Measurements from ENCODE around the gene GNPTG.

Gene GNPTG

DNA sequence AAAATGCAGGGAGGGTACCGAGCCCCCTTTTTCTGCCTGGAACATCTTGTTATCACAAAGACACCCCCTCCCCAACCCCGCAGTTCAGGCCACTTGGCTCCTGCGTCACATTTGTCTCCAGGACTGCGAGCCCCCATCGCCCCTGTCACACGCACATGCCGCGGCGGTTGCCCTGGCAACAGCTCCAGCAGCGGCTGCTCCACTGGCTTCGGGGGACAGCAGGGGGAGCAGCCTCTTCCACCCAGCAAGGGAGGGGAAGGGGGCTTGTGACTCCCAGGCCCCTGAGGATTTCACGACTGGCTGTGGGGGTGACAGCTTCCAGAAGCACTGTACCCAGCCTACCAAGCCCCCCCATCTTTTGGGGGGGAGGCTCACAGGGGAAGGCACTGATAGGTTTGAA is 15.7 kb upstream of the GNPTG start:
- H3K36me3 ChIP-seq (ENCODE audit: insufficient read depth, low read length): no peaks in the 10 kb centered on the region
- H3K9ac ChIP-seq (ENCODE audit: low read depth, low read length): no peak overlapping the region
- 17% methylated on average over 11 of the region's 12 CpGs for WGBS
- no peaks in the 10 kb centered on the region for H3K9me3 ChIP-seq (ENCODE audit: insufficient read depth, low read depth, low read length)
- H3K4me3 ChIP-seq (ENCODE audit: low read length): no peak overlapping the region
- peaks cover 6% of the 10 kb centered on the region; the same call in 1 of the 2 replicates for H3K4me1 ChIP-seq (ENCODE audit: insufficient read depth, low read length)
- H3K27me3 ChIP-seq (ENCODE audit: insufficient read depth, low read length): peaks cover 60% of the 10 kb centered on the region
- no peak overlapping the region for H3K27ac ChIP-seq (ENCODE audit: low read depth, low read length)

DNA sequence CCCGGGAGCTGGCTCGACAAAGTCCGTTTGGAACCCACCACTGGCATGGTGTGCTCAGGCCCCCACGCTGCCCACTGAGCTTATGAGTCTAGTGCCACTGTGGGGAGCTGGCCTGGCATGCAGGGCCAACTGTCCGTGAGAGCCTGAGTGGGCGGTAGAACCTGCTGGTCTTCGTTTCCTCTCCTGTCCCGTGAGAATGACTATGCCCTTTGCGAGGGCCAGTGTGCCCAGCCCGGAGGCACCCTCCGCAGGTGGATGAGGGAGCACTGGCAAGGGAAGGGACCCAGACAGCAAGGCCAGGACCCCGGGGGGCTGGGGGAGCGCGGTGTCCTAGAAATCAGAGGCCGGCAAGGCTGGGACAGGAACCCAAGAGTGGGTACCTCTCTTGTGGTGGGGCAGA is 15.1 kb upstream of the GNPTG start:
- H3K4me1 ChIP-seq (ENCODE audit: insufficient read depth, low read length): peaks cover 6% of the 10 kb centered on the region; the same call in 1 of the 2 replicates
- H3K4me3 ChIP-seq (ENCODE audit: low read length): no peak overlapping the region
- no peaks in the 10 kb centered on the region for H3K36me3 ChIP-seq (ENCODE audit: insufficient read depth, low read length)
- H3K9me3 ChIP-seq (ENCODE audit: insufficient read depth, low read depth, low read length): no peaks in the 10 kb centered on the region
- 74% methylated on average over 15 of the region's 15 CpGs for WGBS
- H3K9ac ChIP-seq (ENCODE audit: low read depth, low read length): no peak overlapping the region
- H3K27me3 ChIP-seq (ENCODE audit: insufficient read depth, low read length): peaks cover 59% of the 10 kb centered on the region
- no peak overlapping the region for H3K27ac ChIP-seq (ENCODE audit: low read depth, low read length)

DNA sequence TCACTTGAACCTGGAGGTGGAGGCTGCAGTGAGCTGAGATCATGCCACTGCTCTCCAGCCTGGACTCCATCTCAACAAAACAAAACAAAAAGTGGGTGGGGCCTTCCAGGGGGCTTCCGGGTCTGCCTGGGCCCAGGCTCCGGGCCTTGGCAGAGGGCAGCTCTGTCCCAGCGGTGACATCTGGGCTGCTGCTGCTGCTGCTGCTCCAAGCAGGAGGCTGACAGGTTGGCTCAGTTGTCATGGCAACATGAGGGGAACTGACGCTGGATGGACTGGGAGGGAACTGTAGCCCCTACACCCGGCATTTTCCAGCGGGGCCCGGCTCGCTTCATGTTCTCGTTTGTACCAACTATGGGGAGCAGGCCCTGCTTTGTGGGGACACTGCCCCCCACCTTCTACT is 14.2 kb upstream of the GNPTG start:
- Histone ChIP-seq H3K27me3 (ENCODE audit: insufficient read depth, low read length) (peaks cover 60% of the 10 kb centered on the region), H3K4me1 (ENCODE audit: insufficient read depth, low read length) (no peaks in the 10 kb centered on the region), H3K36me3 (ENCODE audit: insufficient read depth, low read length) (no peaks in the 10 kb centered on the region), H3K9me3 (ENCODE audit: insufficient read depth, low read depth, low read length) (no peaks in the 10 kb centered on the region), H3K9ac (ENCODE audit: low read depth, low read length) (no peak overlapping the region), H3K27ac (ENCODE audit: low read depth, low read length) (no peak overlapping the region), H3K4me3 (ENCODE audit: low read length) (no peak overlapping the region)
- whole genome bisulfite sequencing: 67% methylated on average over 9 of the region's 9 CpGs

DNA sequence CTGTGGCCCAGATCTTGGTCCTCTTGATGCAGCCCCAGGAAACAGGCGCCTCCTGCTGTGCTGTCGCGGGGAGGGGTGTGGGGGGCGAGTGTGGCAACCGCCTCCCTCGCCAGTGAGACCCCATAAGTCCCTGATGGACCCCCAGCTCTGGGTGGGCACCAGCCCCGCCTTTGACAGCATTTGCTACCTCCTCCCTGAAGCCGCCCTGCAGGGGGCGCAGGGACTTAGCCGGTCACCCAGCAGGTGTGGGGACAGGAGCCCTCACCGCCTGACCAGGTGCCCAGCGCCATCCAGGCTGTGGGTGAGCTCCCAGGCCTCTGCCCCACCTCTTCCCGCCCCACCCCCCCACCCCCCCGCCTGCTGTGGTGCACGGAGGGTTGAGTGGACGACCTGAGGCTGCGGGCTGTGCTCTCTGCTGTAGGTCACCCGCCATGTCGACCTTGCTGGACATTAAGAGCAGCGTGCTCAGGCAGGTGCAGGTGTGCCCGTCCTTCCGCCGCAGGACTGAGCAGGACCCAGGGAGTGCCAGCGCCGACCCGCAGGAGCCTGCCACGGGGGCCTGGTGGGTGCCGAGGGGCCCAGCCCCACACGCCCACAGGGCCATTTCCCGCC is 13.5 kb upstream of the GNPTG start:
- Histone ChIP-seq H3K4me1 (ENCODE audit: insufficient read depth, low read length) (no peaks in the 10 kb centered on the region), H3K9ac (ENCODE audit: low read depth, low read length) (no peak overlapping the region), H3K36me3 (ENCODE audit: insufficient read depth, low read length) (no peaks in the 10 kb centered on the region), H3K4me3 (ENCODE audit: low read length) (no peak overlapping the region), H3K27ac (ENCODE audit: low read depth, low read length) (no peak overlapping the region), H3K27me3 (ENCODE audit: insufficient read depth, low read length) (peaks cover 56% of the 10 kb centered on the region), H3K9me3 (ENCODE audit: insufficient read depth, low read depth, low read length) (no peaks in the 10 kb centered on the region)
- 51% methylated on average over 27 of the region's 30 CpGs for WGBS

DNA sequence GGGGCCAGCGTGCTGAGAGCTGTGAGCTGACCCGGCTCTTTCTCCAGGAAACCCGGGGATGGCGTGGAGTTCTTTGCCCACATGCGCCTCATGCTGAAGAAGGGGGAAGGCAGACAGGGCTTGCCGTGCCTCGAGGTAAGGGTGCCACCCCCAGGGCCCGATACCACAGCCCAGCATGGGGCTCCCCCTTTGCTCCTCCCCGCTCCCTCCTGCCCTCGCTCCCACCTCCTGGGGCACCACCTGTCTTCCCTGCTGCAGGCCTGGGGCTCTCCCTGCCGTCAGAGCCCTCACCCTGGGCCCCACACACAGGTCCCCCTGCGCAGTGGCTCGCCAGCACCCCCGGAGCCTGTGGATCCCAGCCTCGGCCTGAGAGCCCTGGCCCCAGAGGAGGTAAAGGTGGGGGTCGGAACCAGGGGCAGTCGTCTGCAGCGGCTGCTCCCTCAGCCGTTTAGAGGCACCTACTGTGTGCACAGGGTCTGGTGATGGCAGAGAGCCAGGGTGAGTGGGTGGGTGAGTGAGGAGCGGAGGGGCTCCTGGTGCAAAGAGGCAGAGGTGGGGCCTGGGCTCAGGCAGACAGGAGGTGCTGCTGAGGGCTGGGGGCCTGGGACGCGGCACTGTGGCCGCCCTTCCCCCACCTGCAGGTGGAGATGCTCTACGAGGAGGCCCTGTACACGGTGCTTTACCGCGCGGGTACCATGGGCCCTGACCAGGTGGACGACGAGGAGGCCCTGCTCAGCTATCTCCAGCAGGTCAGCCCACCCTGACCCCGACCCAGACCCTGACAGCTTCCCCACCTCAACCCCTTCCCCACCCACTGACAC is 12.7 kb upstream of the GNPTG start:
- H3K9ac ChIP-seq (ENCODE audit: low read depth, low read length): no peak overlapping the region
- no peak overlapping the region for H3K4me3 ChIP-seq (ENCODE audit: low read length)
- 66% methylated on average over 31 of the region's 31 CpGs for WGBS
- no peaks in the 10 kb centered on the region for H3K9me3 ChIP-seq (ENCODE audit: insufficient read depth, low read depth, low read length)
- H3K27ac ChIP-seq (ENCODE audit: low read depth, low read length): no peak overlapping the region
- H3K4me1 ChIP-seq (ENCODE audit: insufficient read depth, low read length): no peaks in the 10 kb centered on the region
- H3K36me3 ChIP-seq (ENCODE audit: insufficient read depth, low read length): no peaks in the 10 kb centered on the region
- H3K27me3 ChIP-seq (ENCODE audit: insufficient read depth, low read length): peaks cover 54% of the 10 kb centered on the region

DNA sequence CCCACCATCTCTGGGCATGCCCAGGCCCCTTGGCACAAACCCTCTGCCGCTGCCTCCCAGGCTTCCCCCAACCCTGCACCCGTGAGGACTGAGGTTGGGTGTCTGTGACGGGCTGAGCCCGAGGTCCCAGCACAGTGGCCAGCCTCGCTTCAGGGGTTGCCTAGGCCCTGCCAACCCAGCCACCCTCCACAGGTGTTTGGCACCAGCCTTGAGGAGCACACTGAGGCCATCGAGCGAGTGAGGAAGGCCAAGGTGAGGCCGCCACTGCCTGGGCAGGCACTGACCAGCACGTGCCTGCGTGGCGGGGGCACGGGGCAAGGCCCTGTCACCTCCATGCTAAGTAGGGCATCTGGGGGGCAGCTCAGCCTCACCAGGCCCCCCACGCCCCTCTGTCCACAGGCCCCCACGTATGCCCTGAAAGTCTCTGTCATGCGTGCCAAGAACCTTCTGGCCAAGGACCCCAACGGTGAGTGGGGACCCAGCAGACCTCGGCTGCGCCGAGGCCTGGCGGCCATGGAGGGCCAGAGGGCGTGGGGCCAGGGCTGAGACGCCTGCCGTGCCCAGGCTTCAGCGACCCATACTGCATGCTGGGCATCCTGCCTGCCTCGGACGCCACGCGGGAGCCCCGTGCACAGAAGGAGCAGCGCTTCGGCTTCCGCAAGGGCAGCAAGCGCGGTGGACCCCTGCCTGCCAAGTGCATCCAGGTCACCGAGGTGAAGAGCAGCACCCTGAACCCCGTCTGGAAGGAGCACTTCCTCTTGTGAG is 10.8 kb upstream of the GNPTG start:
- WGBS: 87% methylated on average over 36 of the region's 36 CpGs
- no peaks in the 10 kb centered on the region for H3K9me3 ChIP-seq (ENCODE audit: insufficient read depth, low read depth, low read length)
- H3K4me1 ChIP-seq (ENCODE audit: insufficient read depth, low read length): no peaks in the 10 kb centered on the region

DNA sequence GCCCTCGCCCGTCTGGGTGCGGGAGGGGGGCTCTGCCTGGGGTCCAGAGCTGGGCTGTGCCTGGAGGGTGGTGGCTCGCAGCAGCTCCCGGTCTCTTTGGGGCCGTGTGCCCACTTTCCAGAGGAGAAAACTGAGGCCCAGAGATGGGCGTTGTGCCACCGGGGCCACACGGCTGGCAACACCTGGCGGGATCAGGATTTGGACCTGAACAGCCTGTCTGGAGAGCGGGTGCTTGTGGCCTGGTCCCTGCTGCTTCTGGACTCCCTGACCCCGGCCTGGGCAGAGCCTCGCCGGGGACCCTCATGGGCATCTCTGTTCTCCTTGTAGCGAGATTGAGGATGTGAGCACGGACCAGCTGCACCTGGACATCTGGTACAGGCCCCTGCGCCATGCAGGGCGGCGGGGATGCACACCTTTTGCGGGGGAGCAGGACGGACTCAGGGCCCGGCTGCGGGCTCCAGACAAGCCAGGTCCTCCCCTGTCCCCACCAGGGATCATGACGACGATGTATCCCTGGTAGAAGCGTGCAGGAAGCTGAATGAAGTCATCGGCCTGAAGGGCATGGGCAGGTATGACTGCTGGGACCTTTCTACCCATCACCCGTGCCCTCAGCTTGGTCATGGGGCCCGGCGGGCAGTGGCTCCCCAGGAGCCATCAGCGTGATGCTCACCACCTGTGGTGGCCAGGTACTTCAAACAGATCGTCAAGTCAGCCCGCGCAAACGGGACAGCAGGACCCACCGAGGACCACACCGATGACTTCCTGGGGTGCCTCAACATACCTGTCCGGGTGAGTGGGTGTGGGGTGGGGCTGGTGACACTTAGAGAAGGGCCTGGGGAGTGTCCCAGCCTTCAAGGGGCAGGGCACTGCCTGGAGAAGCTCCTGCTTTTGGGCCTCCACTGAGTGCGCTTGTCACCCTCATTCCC is 10.0 kb upstream of the GNPTG start:
- no peaks in the 10 kb centered on the region for H3K36me3 ChIP-seq (ENCODE audit: insufficient read depth, low read length)
- H3K9me3 ChIP-seq (ENCODE audit: insufficient read depth, low read depth, low read length): no peaks in the 10 kb centered on the region
- H3K4me1 ChIP-seq (ENCODE audit: insufficient read depth, low read length): no peaks in the 10 kb centered on the region
- peaks cover 30% of the 10 kb centered on the region for H3K27me3 ChIP-seq (ENCODE audit: insufficient read depth, low read length)
- H3K4me3 ChIP-seq (ENCODE audit: low read length): no peak overlapping the region
- no peak overlapping the region for H3K9ac ChIP-seq (ENCODE audit: low read depth, low read length)
- 85% methylated on average over 39 of the region's 39 CpGs for WGBS
- H3K27ac ChIP-seq (ENCODE audit: low read depth, low read length): no peak overlapping the region

More for the DNA sequence above, 10.8 kb upstream of the GNPTG start:
- Histone ChIP-seq H3K9ac (ENCODE audit: low read depth, low read length) (no peak overlapping the region), H3K27me3 (ENCODE audit: insufficient read depth, low read length) (peaks cover 38% of the 10 kb centered on the region), H3K27ac (ENCODE audit: low read depth, low read length) (no peak overlapping the region), H3K36me3 (ENCODE audit: insufficient read depth, low read length) (no peaks in the 10 kb centered on the region), H3K4me3 (ENCODE audit: low read length) (no peak overlapping the region)

DNA sequence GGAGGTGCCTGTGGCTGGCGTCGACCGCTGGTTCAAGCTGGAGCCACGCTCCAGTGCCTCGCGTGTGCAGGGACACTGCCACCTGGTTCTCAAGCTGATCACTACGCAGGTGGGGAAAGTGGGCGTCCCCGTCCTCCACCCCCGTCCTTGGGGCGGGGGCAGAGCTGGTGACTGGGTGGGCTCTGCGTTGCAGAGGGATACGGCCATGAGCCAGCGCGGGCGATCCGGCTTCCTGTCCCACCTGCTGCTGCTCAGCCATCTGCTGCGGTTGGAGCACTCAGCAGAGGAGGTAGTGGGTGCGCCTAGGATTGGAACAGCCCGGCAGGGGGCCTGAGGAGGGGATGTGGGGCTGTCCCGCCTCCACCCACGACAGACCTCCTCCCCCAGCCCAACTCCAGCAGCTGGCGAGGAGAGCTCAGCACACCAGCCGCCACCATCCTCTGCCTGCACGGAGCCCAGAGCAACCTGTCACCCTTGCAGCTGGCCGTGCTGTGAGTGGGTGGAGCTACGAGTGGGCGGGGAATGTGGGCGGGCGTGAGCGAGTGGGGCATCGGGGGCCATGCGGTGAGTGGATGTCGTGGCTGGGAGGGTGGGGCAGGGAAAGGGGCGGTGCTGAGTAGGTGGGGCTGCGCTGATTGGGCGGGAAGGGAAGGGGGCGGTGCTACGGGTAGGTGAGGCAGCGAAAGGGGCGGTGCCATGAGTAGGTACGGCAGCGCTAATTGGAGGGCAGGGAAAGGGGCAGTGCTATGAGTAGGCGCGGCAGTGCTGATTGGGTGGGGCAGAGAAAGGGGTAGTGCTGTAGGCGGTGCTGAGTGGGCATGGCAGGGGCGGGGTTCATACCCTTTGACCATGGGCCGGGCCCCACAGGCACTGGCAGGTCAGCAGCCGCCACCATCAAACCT is 9.0 kb upstream of the GNPTG start:
- no peaks in the 10 kb centered on the region for H3K9me3 ChIP-seq (ENCODE audit: insufficient read depth, low read depth, low read length)
- no peak overlapping the region for H3K9ac ChIP-seq (ENCODE audit: low read depth, low read length)
- no peaks in the 10 kb centered on the region for H3K4me1 ChIP-seq (ENCODE audit: insufficient read depth, low read length)
- H3K36me3 ChIP-seq (ENCODE audit: insufficient read depth, low read length): 0 out of 2 replicates have a peak, but pooled peaks cover 3% of the 10 kb centered on the region
- peak overlapping the region; percentile 53 for H3K4me3 ChIP-seq (ENCODE audit: low read length)
- H3K27me3 ChIP-seq (ENCODE audit: insufficient read depth, low read length): peaks cover 25% of the 10 kb centered on the region
- 8% methylated on average over 47 of the region's 49 CpGs for WGBS
- H3K27ac ChIP-seq (ENCODE audit: low read depth, low read length): no peak overlapping the region

DNA sequence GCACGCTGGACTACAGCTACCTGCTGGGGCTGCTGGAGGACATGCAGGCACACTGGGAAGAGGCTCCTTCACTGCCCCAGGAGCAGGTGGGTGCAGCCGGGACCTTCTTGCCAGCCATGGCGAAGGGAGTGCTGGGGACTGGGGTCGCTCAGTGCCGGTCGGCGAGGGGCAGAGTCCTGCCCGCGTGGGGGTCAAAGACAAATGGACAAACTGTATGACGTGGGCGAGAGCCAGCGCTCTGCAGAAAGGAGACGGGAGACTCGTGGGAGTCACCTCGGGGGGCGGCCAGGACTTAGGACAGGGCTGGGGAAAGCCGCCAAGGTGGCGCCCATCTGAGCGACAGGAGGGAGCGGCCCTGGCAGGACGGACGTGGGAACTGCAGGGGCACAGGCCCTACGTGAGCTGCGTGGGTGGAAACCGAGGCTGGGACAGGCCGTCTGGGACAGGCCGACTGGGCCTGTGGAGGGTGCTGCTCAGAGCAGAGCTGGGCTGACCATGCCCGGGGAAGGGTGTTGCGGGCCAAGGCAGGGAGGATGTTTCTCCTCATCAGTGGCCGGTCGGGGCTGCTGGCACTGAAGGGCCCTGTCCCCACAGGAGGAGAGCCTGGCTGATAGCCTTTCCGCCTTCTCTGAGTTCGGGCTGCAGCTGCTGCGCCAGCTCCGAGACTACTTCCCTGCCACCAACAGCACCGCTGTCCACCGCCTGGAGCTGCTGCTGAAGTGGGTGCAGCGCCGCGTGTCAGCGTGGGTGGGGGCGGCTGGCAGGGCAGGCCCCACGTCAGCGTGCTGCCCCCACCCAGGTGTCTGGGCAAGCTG is 8.1 kb upstream of the GNPTG start:
- H3K27me3 ChIP-seq (ENCODE audit: insufficient read depth, low read length): peaks cover 25% of the 10 kb centered on the region

More for the DNA sequence above, 8.1 kb upstream of the GNPTG start:
- Histone ChIP-seq H3K27ac (ENCODE audit: low read depth, low read length) (no peak overlapping the region), H3K9me3 (ENCODE audit: insufficient read depth, low read depth, low read length) (no peaks in the 10 kb centered on the region), H3K9ac (ENCODE audit: low read depth, low read length) (no peak overlapping the region), H3K4me1 (ENCODE audit: insufficient read depth, low read length) (no peaks in the 10 kb centered on the region), H3K36me3 (ENCODE audit: insufficient read depth, low read length) (peaks cover 9% of the 10 kb centered on the region), H3K4me3 (ENCODE audit: low read length) (peak overlapping the region; percentile 53)
- WGBS: 39% methylated on average over 44 of the region's 44 CpGs
